Superior temporal gyrus (tissue), 1 donor: Measurements from ENCODE around the gene RNU7-1.

ENCODE experiments used
- DNase-seq: peaks from one replicate; pipeline ENCODE4 v3.0.0-alpha.2; 2016; ENCODE audit errors: extremely low spot score

Gene RNU7-1

GRCh38 chr12:6953442-6954315, 10.1 kb downstream of the RNU7-1 start:
- no peak for DNase-seq

GRCh38 chr12:6954316-6955107, 10.9 kb downstream of the RNU7-1 start:
- no peak for DNase-seq

- no peak for DNase-seq
Measured at GRCh38 chr12:6955108-6956020, 11.7 kb downstream of the RNU7-1 start.

GRCh38 chr12:6956021-6956727, 12.6 kb downstream of the RNU7-1 start:
- DNase-seq = no peak

GRCh38 chr12:6957151-6957701, 13.6 kb downstream of the RNU7-1 start:
- DNase-seq = no peak

GRCh38 chr12:6957741-6958608, 14.4 kb downstream of the RNU7-1 start:
- DNase-seq = no peak

GRCh38 chr12:6958609-6959057, 15.0 kb downstream of the RNU7-1 start:
- no peak for DNase-seq

- DNase-seq = no peak
Measured at GRCh38 chr12:6959058-6959804, 15.6 kb downstream of the RNU7-1 start.

GRCh38 chr12:6959805-6960592, 16.4 kb downstream of the RNU7-1 start:
- DNase-seq = no peak

GRCh38 chr12:6960593-6961277, 17.1 kb downstream of the RNU7-1 start:
- no peak for DNase-seq

GRCh38 chr12:6961278-6961694, 17.7 kb downstream of the RNU7-1 start:
- DNase-seq = no peak

- DNase-seq = no peak
Measured at GRCh38 chr12:6961695-6962284, 18.2 kb downstream of the RNU7-1 start.

- DNase-seq = no peak
Measured at GRCh38 chr12:6962285-6963015, 18.8 kb downstream of the RNU7-1 start.

GRCh38 chr12:6963016-6963731, 19.6 kb downstream of the RNU7-1 start:
- DNase-seq = no peak

GRCh38 chr12:6963791-6964413, 20.3 kb downstream of the RNU7-1 start:
- DNase-seq = no peak
